ENCODE measurements around the gene CDH2.

DNA sequence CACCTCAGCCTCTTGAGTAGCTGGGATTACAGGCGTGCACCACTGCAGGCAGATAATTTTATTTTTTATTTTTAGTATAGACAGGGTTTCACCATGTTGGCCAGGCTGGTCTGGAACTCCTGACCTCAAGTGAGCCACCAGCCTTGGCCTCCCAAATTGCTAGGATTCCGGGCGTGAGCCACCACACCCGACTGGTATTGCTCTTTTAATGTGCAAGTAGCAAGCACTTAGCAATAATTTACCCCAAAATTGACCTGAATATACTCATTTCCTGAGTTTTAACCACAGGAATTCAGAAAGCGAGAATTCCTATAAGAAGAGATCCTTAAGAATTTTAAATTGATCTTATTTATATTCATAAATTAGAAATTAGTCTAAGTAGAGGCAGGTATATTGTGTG, 169.1 kb downstream of the CDH2 start:
- TF ChIP-seq, protein P1, sequence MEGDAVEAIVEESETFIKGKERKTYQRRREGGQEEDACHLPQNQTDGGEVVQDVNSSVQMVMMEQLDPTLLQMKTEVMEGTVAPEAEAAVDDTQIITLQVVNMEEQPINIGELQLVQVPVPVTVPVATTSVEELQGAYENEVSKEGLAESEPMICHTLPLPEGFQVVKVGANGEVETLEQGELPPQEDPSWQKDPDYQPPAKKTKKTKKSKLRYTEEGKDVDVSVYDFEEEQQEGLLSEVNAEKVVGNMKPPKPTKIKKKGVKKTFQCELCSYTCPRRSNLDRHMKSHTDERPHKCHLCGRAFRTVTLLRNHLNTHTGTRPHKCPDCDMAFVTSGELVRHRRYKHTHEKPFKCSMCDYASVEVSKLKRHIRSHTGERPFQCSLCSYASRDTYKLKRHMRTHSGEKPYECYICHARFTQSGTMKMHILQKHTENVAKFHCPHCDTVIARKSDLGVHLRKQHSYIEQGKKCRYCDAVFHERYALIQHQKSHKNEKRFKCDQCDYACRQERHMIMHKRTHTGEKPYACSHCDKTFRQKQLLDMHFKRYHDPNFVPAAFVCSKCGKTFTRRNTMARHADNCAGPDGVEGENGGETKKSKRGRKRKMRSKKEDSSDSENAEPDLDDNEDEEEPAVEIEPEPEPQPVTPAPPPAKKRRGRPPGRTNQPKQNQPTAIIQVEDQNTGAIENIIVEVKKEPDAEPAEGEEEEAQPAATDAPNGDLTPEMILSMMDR (IDR thresholded peaks at IDR 0.05), result no peak
- TF ChIP-seq, protein P2, sequence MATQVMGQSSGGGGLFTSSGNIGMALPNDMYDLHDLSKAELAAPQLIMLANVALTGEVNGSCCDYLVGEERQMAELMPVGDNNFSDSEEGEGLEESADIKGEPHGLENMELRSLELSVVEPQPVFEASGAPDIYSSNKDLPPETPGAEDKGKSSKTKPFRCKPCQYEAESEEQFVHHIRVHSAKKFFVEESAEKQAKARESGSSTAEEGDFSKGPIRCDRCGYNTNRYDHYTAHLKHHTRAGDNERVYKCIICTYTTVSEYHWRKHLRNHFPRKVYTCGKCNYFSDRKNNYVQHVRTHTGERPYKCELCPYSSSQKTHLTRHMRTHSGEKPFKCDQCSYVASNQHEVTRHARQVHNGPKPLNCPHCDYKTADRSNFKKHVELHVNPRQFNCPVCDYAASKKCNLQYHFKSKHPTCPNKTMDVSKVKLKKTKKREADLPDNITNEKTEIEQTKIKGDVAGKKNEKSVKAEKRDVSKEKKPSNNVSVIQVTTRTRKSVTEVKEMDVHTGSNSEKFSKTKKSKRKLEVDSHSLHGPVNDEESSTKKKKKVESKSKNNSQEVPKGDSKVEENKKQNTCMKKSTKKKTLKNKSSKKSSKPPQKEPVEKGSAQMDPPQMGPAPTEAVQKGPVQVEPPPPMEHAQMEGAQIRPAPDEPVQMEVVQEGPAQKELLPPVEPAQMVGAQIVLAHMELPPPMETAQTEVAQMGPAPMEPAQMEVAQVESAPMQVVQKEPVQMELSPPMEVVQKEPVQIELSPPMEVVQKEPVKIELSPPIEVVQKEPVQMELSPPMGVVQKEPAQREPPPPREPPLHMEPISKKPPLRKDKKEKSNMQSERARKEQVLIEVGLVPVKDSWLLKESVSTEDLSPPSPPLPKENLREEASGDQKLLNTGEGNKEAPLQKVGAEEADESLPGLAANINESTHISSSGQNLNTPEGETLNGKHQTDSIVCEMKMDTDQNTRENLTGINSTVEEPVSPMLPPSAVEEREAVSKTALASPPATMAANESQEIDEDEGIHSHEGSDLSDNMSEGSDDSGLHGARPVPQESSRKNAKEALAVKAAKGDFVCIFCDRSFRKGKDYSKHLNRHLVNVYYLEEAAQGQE (IDR thresholded peaks at IDR 0.05; ENCODE audit: insufficient read depth in 1 of 2, low read depth in 2 of 2, low read length in 1 of 2), result no peak
- TF ChIP-seq POLR2AphosphoS5 (IDR thresholded peaks at IDR 0.05; ENCODE audit: low read depth, low read length) (no peak), SIN3A (IDR thresholded peaks at IDR 0.05; ENCODE audit: borderline replicate concordance, insufficient read depth, low read depth, low read length) (no peak), TCF7L2 (IDR thresholded peaks at IDR 0.05; ENCODE audit: low read depth, low read length) (no peak)
